Retinal pigment epithelial cell (primary cell): ENCODE measurements around the gene SLC49A4.
A peak's percentile ranks its signal among the peaks of the same experiment; 100 is the strongest.

Experiments used
- DNase-seq: peaks from one replicate; pipeline ENCODE4 v3.0.0-alpha.2; 2010; ENCODE audit warnings: low read depth
- H3K4me3 ChIP-seq: 2 replicates; pipeline ENCODE4 v1.5.1; 2011; ENCODE audit warnings: mild to moderate bottlenecking, low read length, control low read depth, moderate library complexity
- CTCF ChIP-seq: conservative IDR thresholded peaks from 2 replicates; pipeline ENCODE4 v1.5.1; 2011; ENCODE audit warnings: low read depth, low read length, control low read depth, inconsistent platforms

The SLC49A4 gene

GRCh38 chr3:122886946-122887345 is 92.1 kb downstream of the SLC49A4 start:
- DNase-seq, result no peak
- H3K4me3 ChIP-seq, result no peak overlapping the region
- TF ChIP-seq CTCF, result no peak

- TF ChIP-seq CTCF, result no peak
- no peak overlapping the region for H3K4me3 ChIP-seq
- DNase-seq, result peak; percentile 7
These were observed 95.3 kb downstream of the SLC49A4 start for GRCh38 chr3:122890077-122890719.

- no peak for TF ChIP-seq CTCF
- DNase-seq, result no peak
These were observed 95.9 kb downstream of the SLC49A4 start for GRCh38 chr3:122890720-122891220.

GRCh38 chr3:122892118-122892960 is 97.5 kb downstream of the SLC49A4 start:
- DNase-seq, result no peak
- H3K4me3 ChIP-seq, result no peak overlapping the region
- no peak for TF ChIP-seq CTCF

More at GRCh38 chr3:122890720-122891220, 95.9 kb downstream of the SLC49A4 start:
- no peak overlapping the region for H3K4me3 ChIP-seq

GRCh38 chr3:122893282-122893681 is 98.4 kb downstream of the SLC49A4 start:
- DNase-seq, result no peak
- no peak for TF ChIP-seq CTCF
- H3K4me3 ChIP-seq, result no peak overlapping the region

GRCh38 chr3:122893754-122894668 is 99.1 kb downstream of the SLC49A4 start:
- no peak for DNase-seq
- H3K4me3 ChIP-seq, result no peak overlapping the region
- TF ChIP-seq CTCF, result no peak
